Measurements from ENCODE around the gene OLFML2A.

DNA sequence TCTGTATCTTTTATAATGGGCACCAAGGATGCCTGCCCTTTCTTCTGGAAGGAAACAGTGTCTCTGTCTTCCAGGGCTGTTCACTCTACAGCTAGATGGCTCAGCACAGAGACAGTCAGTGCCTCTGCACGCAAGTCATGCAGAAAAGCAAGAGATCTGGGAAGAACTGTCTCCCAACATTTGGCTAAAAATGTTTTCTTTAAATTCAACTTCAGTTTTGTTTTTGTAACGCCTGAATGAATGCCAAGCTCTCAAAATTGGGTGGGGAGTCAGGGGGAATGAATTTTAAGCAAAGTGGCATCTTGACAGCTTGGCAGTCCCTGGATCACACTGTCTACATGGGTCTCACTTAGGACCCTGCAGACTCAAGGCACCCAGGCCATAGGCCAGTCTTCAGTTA lies 12.6 kb downstream of the OLFML2A start:
- TF ChIP-seq, protein P1, sequence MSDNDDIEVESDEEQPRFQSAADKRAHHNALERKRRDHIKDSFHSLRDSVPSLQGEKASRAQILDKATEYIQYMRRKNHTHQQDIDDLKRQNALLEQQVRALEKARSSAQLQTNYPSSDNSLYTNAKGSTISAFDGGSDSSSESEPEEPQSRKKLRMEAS (IDR thresholded peaks at IDR 0.05): no peak
- TF ChIP-seq ZSCAN20 (CRISPR knock-in tag; IDR thresholded peaks at IDR 0.05) (no peak), POLR2A (IDR thresholded peaks at IDR 0.05; ENCODE audit: low read length) (no peak)

All from A549 (cell line).